Measurements from ENCODE around the gene SIPA1L3.
A peak's percentile ranks its signal among the peaks of the same experiment; 100 is the strongest.
"Not testable (repeated sequence)": the region's sequence is repeated elsewhere in the genome, so short reads cannot be mapped to it uniquely, and the experiment has no call there.

Gene SIPA1L3

DNA sequence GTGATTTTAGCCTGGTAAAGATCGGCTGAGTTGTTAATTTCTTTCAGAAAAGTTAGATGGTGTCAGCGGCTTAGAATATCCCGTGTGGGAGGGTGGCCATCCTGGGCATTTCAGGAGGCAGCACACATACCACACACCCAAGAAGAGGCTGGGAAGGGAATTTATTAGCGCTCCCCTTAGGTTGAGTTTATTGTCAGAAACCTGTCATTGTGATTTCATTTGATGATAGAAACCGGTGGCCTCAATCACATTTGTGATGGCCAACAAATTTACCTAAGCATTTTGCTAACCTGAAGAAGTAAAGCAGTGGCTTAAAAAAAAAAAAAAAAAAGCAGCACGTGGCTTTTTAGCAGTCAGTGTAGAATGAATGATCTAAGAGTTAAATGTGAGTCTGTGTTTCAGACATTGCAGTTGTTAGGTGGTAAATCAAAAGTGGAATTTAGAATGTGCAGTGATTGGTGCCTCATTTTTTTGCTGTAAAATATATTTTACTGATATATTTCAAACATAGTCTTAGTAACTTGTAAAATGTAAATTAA is 2.7 kb downstream of the SIPA1L3 start:
- ATAC-seq = no peak

DNA sequence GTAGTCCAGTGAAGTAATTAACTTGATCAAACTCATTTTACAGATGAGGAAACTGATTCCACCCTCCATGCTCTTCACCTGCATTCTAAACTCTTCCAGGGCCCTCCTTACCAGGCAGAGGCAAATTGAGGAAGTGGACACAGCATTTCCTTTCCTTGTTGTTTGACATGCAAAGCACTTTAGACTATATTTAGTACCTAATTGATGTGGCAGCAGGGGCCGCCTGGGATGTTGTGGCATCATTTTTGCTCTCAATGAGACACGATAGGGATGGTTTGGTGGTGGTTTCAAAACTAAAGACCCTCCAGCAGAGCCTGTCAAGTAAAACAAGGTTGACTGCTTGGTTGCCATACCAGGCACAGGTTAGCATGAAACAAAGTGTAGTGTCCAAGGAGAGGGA is 7.9 kb downstream of the SIPA1L3 start:
- ATAC-seq = no peak

- no peak for ATAC-seq
These were observed 13.8 kb downstream of the SIPA1L3 start for GRCh38 chr19:37920591-37921450.

GRCh38 chr19:37924573-37924972 is 17.6 kb downstream of the SIPA1L3 start:
- ATAC-seq = not testable (repeated sequence)

GRCh38 chr19:37925212-37925611 is 18.2 kb downstream of the SIPA1L3 start:
- no peak for ATAC-seq

DNA sequence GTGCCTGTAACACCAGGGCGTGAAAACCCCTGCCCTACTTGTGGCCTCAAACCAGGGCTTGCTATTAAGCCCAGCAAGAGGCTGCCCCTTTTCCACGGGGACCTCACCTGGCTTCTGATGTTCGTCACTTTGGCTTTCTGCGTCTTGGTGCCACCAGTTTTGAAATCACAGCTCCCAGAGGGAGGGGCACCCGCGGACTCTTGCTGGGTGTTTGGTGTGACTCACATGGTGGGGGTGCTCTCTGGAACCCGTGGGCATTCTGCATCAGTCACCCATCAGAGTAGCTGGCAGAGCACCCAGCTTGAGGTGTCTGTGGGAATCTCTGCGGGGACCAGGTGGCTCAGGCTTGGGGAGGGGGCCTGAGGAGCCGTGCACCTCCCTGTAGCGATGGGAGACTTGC is 19.2 kb downstream of the SIPA1L3 start:
- no peak for ATAC-seq

GRCh38 chr19:37926711-37927110 is 19.7 kb downstream of the SIPA1L3 start:
- ATAC-seq = no peak

DNA sequence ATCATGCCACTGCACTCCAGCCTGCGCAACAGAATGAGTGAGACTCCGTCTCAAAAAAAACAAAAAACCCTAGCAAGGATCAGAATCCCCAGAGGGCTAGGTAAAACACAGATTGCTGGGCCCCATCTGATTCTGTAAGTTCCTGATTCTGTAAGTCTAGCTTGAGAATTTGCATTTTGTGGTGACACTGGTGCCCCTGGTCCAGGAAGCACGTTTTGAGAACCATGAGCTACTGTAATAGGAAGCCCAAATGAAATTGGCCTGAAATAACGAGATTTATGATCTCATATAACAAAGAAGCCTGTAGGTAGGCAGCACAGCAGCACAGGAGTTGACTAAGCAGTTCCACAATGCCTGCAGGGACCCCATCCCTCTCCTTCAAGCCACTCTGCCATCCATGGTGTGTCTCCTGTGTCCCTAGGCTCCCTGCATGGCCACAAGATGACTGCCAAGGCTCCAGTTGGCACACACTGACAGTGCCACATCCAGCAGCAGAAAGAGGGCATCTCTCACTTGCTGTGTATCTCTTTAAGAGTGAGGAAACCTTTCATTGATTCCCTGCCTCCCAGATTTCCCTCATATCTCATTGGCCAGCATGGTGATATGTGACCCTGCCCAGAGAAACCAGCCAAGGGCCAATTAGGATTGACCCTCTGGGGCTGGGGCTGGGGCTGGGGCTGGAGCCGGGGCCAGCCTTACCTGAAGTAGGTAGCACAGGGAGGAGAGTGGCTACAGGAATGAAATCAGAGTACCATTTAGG is 21.7 kb downstream of the SIPA1L3 start:
- ATAC-seq = peak in 1 of 2 donors; percentile 17

- no peak for ATAC-seq
These were observed 22.4 kb downstream of the SIPA1L3 start for GRCh38 chr19:37929355-37929923.

DNA sequence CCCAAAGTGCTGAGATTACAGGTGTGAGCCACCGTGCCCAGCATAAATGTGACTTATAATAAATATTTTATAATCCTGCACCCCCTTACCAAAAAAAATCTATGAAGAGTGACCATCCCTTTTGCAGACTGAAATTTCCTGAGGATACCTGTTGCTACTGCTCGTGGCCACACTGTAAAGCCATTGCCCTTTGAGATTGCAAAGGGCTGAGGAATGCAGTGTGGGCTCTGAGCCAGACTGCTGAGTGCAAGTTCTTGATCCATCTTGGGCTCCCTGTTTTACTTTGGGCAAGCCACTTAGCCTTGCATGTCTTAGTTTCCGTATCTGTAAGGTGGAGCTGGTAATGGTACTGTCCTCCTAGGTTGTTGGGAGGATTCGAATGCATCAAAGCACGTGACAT is 23.4 kb downstream of the SIPA1L3 start:
- ATAC-seq = no peak

- no peak for ATAC-seq
These were observed 25.1 kb downstream of the SIPA1L3 start for GRCh38 chr19:37931881-37932655.

DNA sequence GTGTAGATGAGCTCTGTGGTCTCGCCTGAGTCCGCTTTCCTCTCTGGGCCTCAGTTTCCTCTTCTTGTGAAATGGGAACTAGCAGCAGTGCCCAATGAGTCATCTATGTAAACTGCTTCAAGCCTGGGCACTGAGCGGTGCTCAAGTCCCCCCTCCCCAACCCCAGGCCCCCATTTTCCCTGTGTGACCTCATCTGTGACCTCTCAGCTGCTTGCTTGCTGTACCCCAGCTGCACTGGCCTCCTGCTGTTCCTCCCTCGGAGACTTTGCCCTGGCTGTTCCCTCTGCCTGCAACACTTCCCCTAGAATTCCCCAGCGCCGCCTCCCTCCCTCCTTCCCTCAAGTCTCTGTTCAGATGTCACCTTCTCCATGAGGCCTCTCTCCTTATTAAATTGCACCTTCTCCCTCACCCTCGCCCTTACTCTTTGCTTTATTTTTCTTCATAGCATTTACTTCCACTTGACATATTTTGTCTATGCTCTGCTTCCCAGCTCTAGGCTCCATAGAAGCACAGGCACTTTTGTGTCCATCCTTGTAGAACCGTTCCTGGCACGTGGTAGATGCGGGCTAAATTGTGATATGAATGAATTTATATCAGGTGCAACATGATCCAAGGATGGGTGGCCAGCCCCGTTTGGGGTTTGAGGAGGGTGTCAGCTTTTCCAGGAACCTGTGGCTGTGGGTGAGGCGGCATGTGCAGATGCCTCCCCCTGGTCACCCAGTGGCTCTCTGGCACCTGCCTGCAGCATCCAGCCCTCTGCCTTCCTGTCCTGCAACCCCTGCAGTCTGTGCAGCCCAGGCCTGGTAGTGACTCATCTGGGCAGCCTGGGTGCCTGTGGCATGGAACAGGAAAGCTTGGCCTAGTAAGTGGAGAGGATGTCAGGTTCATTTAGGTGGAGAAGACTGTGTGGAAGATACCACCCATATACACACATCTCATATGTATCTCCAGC is 26.3 kb downstream of the SIPA1L3 start:
- no peak for ATAC-seq

DNA sequence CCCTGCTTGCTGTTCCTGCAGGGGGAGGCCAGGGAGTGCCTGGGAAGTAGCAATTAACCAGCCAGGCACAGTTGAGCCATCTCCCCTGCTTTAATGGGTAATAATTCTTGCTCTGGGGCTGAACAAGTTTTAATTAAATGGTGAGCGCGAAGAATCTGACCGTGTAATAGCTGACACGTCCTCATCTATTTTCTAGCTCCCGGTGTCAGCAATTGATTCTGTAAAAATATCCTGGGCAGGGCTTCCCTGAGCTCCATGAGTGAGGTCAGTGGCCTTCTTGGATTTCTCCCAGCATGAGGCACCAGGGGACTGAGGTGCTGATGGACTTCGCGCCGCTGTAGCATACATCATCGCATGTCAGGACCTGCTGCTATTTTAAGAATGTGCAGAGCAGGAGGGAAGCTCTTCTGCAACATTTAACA is 26.9 kb downstream of the SIPA1L3 start:
- no peak for ATAC-seq

DNA sequence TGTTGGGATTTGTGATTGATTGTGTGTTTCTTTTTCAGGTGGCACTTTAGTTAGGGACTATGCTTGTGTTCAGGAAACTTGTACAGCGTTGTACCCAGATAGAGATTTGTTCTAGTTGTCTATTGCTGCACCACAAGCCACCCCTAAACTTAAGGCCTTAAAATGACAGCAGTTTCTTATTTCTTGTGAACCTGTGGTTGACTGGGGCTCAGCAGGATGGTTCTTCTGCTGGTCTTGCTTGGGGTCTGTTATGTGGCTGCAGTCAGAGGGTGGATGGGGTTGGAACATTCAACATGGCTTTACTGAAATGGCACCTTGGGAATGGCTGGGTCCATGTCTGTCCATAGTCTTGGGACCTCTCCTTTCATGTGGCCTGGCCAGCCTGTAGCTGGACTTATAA is 28.3 kb downstream of the SIPA1L3 start:
- ATAC-seq = no peak

- no peak for ATAC-seq
These were observed 29.2 kb downstream of the SIPA1L3 start for GRCh38 chr19:37936166-37936565.

DNA sequence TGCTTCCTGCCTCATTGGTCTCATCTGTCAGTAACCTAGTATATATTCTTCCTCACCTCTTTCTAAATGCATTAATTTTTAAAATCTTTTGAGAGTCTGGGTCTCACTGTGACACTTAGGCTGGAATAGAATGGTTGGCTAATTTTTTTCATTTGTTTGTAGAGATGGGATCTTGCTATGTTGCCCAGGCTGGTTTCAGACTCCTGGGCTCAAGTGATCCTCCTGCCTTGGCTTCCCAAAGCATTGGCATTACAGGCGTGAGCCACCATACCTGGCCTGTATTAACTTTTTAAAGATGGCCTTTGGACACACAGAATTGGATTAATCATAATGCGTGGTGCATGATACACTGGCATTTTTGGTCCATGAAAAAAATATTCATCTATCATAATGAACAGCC is 29.9 kb downstream of the SIPA1L3 start:
- no peak for ATAC-seq

- no peak for ATAC-seq
These were observed 31.3 kb downstream of the SIPA1L3 start for GRCh38 chr19:37938353-37938752.

DNA sequence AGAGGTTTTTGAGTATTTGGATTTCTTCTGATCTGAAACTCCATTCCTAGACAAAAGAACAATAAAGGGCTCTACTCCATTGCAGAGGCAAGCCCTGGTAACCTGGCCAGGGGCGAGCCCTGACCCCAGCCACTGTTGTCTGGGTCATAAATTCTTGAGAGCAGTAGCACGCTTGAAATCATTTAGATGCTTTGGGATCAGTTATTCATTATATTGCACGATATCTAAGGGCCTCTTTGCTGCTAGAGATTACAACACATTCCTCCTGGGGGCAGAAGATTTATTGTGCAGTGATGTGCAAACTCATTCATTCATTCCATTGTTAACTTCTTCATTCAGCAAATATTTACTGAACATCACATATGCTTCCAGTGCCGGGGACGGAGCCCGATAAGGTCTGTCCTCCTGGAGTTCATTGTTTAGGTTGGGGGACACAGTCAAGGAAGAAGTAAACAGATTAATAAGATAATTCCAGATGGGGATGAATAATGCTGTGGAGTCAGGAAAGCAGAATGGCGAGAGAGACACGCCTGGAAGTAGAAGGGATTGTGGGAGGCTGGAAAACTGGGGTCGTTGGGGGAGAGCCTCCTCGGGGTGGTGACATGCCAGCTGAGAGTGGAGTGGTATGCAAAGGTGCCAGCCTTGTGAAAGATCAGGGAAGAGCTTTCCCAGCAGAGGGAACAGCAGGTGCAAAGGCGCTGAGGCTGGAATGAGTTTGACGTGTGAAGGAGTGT is 34.9 kb downstream of the SIPA1L3 start:
- ATAC-seq = no peak

DNA sequence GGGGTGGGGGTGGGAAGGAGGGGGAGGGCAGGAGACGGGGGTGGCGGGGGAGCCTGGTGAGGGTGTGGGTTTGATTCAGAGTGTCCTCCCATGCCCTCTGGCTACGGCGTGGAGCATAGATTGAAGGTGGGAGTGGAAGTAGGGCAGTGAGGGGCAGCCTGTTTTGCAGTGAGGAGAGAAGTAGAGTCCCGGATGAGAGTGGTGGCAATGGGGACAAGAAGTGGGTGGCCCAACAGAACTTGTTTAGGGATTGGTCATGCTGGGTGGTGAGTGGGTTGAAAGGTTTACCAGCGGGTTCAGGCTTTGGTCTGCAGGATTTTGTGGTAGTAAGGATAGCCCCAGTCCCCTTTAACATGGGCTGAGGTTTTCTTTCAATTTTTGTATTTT is 35.5 kb downstream of the SIPA1L3 start:
- ATAC-seq = no peak

DNA sequence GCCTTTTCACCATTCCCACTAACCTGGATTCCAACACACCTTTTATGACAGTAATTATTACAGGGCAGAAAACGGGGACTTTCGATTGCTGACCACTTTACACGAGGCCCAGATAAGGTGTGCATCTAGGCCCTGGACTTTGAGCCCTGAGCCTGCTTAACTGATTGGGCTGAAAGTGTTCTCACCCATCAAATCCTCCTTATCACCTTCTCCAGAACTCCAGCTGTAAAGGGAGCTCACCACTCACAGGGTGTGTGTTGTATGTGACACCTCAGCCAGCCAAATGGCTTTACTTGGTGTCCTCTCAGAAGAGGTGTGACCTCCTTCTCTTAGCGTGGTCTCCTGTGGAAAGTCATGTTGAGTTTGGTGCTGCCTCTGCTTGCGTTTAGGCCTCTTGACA is 36.5 kb downstream of the SIPA1L3 start:
- ATAC-seq = no peak

GRCh38 chr19:37946132-37946531 is 39.1 kb downstream of the SIPA1L3 start:
- ATAC-seq = no peak

Measured in activated CD4-positive, CD25-positive, alpha-beta regulatory T cell treated with anti-CD3 and anti-CD28 coated beads, Interleukin-2, amount 50 U/mL, for 24 hours (primary cell).